K562 (cell line): ENCODE measurements around the gene PNP. TPM values are rescaled to one million over a fixed set of nuclear protein-coding genes. Genes with fewer than 3 reads are reported as not detected.
A peak's percentile ranks its signal among the peaks of the same experiment; 100 is the strongest.

Experiments
- CC2D1A ChIP-seq: fragments of 450-650 bp; IDR thresholded peaks from 2 replicates; pipeline ENCODE4 v1.6.1; 2017; ENCODE audit warnings: mild to moderate bottlenecking
- CUX1 ChIP-seq: fragments of 200-800 bp; sonication (Bioruptor generic); IDR thresholded peaks from 2 replicates; pipeline ENCODE4 v1.6.1; 2016; ENCODE audit warnings: missing genetic modification characterization, missing compliant biosample characterization
- MTF1 ChIP-seq: fragments of 250-450 bp; sonication (Bioruptor Pico); IDR thresholded peaks from 2 replicates; pipeline ENCODE4 v1.9.0; 2021; ENCODE audit warnings: moderate library complexity, mild to moderate bottlenecking, inconsistent platforms, borderline replicate concordance
- PBX2 ChIP-seq, 2 experiments: IDR thresholded peaks in 1 of 2; conservative IDR thresholded peaks in 1 of 2; 2 replicates each; pipeline ENCODE4 v1.6.1; 2016; ENCODE audit warnings: low read depth in 2 of 2, mild to moderate bottlenecking in 1 of 2, missing compliant biosample characterization in 1 of 2, missing genetic modification characterization in 1 of 2, moderate library complexity in 1 of 2
- PRMT5 ChIP-seq: sonication (generic); formaldehyde crosslinking; IDR thresholded peaks from 2 replicates; pipeline ENCODE4 v1.5.0; 2020; ENCODE audit warnings: missing genetic modification reagents
- RFX7 ChIP-seq: fragments of 250-450 bp; sonication (Bioruptor Pico); IDR thresholded peaks from 2 replicates; pipeline ENCODE4 v1.5.1; 2021; ENCODE audit warnings: mild to moderate bottlenecking
- SIN3A ChIP-seq, 2 experiments: fragments of 150-350 bp in 1 of 2; IDR thresholded peaks; 2 replicates each; pipeline ENCODE4 v1.6.1; 2011 to 2016; ENCODE audit warnings: borderline replicate concordance in 2 of 2, low read depth in 2 of 2, low read length in 2 of 2, mild to moderate bottlenecking in 2 of 2, moderate library complexity in 2 of 2; ENCODE audit not compliant: control insufficient read depth in 1 of 2
- TFAP4 ChIP-seq: sonication (generic); formaldehyde crosslinking; IDR thresholded peaks from 2 replicates; pipeline ENCODE4 v1.8.0; 2022; ENCODE audit warnings: missing genetic modification reagents, mild to moderate bottlenecking, moderate library complexity, borderline replicate concordance
- THAP12 ChIP-seq: fragments of 250-450 bp; sonication (Bioruptor Pico); IDR thresholded peaks from 2 replicates; pipeline ENCODE4 v1.9.0; 2021; ENCODE audit warnings: mild to moderate bottlenecking, inconsistent platforms
- ZNF639 ChIP-seq, 2 experiments: fragments of 200-800 bp in 1 of 2; sonication (Bioruptor generic) in 1 of 2; sonication (generic) in 1 of 2; formaldehyde crosslinking in 1 of 2; IDR thresholded peaks in 1 of 2; conservative IDR thresholded peaks in 1 of 2; 2 replicates each; pipeline versions ENCODE4 v1.5.0 to v1.6.1; 2016 to 2020; ENCODE audit warnings: missing compliant biosample characterization in 1 of 2, missing genetic modification characterization in 1 of 2, missing genetic modification reagents in 1 of 2
- polyA plus RNA-seq, 8 experiments: library from polyadenylated mRNA; depleted of rRNA in 4 of 8; stranded (reverse) in 5 of 8; unstranded in 3 of 8; fragments of >200 nt; fragmentation: Nextera tagmentation in 2 of 8; fragmentation: Illumina TruSeq in 1 of 8; extraction: Ambion mirVana in 2 of 8; extraction: Trizol in 1 of 8; gene quantifications; 2 replicates each; pipeline versions ENCODE4 v1.2.1 to v1.2.3, GENCODE V29; 2011 to 2014; ENCODE audit warnings: inconsistent platforms in 1 of 8, missing spikeins in 1 of 8
- total RNA-seq, 7 experiments: library from RNA; depleted of rRNA in 6 of 7; stranded (reverse); fragments of >200 nt in 6 of 7; fragmentation: Illumina TruSeq in 2 of 7; extraction: Trizol in 2 of 7; gene quantifications; 2 replicates each; pipeline versions ENCODE4 v1.2.1 to v1.2.3, GENCODE V29; 2011 to 2021; ENCODE audit warnings: low replicate concordance in 1 of 7

The PNP gene
- total and polyA plus RNA-seq, 9 of the 15 experiments (the other 6 are each of a cell fraction or from before 2014, with no cell fraction given): 92.5 to 288 (median 137) TPM

- TF ChIP-seq ZNF639 (CRISPR knock-in tag; conservative IDR thresholded peaks at IDR 0.05 in 1 of 2, IDR thresholded peaks at IDR 0.05 in 1 of 2) (no peak), THAP12 (CRISPR knock-in tag) (no peak), CC2D1A (no peak), PBX2 (CRISPR knock-in tag; IDR thresholded peaks at IDR 0.05; ENCODE audit: low read depth) (no peak), PBX2 (tag; conservative IDR thresholded peaks at IDR 0.05; ENCODE audit: low read depth) (no peak), RFX7 (CRISPR knock-in tag) (no peak), MTF1 (CRISPR knock-in tag) (no peak), CUX1 (no peak), PRMT5 (CRISPR knock-in tag) (no peak), TFAP4 (CRISPR knock-in tag) (peak; percentile 24; the same call in 1 of the 2 replicates), SIN3A (IDR thresholded peaks at IDR 0.05; ENCODE audit: borderline replicate concordance in 2 of 2, control insufficient read depth in 1 of 2, low read depth in 2 of 2, low read length in 2 of 2) (peak in 1 of 2 experiments; percentile 37; a peak in 1 of 4 replicates)
Measured at GRCh38 chr14:20455355-20456300, 13.6 kb upstream of the PNP start (continued).
